Non-pigmented ciliary epithelial cell (primary cell): ENCODE results near the gene CX3CL1.

Experiments used
- DNase-seq: peaks from one replicate; pipeline ENCODE4 v3.0.0-alpha.2; 2010; ENCODE audit warnings: low read depth

The CX3CL1 gene

DNA sequence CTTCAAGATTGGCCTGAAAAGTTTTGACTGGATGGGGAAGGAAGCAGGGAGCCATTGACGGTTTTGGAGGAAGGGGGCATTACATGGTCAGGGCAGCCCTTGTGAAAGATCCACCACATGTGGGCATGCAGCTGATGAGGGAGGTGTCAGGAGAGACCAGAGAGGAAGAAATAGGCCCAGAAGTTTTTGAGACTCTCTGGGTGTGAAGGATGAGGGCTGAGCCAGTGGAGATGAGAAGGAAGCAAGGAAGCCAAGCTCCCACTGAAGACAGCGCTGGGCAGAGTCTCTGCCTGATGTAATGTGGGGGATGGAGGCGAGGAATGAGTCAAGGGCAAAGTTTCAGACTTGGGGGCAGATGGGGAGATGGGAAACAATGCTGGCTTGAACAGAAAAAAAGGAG is 32.8 kb downstream of the CX3CL1 start:
- DNase-seq: no peak

DNA sequence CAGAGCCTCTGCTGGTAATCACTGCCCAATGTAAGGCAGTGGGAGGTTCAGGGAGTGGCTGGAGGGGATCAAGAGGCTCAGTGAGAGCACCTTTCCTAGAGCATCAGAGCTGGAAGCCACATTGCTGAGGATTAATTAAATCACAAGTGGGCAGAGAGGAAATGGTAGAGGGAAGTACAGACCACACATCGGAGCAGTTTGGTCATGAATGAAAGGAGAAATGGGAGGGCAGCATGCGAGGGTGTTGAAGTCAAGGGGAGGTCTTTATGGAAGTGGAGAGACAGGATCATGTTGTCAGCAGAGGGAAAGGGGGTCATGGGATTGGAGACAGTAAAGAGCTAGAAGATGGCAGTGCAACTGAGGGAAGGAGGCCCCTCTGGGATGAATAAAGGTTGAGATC is 34.6 kb downstream of the CX3CL1 start:
- no peak for DNase-seq

DNA sequence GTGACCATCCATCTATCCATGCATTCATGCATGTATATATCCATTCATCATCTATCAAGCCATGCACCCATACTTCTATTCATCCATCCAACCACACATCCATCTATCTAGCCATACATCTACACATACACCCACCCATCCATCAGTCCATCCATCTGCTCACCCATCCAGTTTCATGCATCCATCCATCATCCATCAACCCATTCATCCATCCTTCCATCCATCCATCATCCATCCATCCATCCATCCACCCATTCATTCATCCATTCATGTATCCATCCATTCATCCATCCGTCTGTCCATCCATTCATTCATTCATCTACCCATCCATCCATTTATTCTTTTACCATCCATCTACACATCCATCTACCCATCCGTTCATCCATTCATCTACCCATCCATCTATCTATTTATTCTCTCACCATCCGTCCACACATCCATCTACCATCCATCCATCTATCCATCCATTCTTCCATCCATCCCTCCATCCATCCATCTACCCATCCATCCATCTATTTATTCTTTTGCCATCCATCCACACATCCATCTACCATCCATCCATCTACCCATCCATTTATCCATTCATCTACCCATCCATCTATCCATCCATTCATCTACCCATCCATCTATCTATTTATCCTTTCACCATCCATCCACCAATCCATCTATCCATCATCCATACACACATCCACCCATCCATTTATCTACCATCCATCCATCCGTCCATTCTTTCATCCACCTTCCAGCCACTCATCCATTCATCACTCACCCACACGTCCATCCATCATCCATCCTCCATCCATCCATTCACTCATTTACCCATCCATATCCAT is 35.4 kb downstream of the CX3CL1 start:
- no peak for DNase-seq

DNA sequence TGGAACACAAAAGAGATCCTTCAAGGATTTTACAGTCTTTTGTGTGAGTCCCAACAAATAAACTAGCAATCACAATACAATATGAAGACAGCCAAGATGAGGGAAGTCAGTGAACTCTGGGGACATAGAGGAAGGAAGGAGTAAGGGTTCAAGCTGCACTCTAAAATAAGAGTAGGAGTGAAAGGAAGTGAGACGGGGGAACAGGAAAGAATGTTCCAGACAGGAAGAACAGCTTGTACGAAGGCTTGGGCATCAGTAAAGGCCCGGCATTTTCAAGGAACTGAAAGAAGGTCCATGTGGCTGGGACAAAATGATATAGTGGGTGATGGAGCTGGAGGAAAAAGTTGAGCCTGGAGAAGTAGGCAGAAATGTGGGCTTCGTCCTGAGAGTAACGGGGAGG is 36.8 kb downstream of the CX3CL1 start:
- no peak for DNase-seq

DNA sequence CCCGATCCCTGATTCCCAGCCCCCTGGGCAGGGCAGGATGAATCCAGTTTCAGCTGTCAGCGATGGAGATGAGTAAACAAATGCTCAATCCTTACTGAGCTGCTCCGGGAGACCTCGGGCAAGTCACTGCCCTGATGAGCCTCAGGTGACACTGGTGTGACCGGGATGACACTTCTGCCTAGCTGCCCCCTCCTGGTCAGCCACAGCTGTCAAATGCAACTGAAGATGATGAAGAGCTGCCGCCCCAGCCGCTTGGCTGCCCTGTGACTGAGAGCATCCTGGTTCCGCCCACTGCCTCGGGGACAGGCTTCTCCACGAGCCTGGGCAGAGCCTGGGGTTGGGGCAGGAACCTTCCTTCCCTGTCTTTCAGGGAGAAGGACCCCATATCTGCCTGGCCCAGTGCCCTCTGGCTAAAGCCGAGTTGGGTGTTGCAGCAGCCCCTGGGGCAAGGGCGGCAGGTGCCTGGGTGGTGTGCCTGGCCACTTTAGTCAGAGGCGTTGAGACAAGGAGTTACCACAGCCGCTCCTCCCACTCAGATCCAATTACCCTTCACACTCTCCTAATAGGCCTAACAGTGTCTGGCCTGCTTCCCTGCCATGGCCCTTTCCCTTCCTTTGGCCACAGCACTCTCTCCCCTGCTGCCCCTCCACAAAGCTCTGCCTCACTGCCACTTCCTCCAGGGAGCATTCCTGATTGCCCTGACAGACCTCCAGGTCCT is 37.7 kb downstream of the CX3CL1 start:
- DNase-seq: no peak

- no peak for DNase-seq
Measured at GRCh38 chr16:57411362-57411976, 39.2 kb downstream of the CX3CL1 start.

DNA sequence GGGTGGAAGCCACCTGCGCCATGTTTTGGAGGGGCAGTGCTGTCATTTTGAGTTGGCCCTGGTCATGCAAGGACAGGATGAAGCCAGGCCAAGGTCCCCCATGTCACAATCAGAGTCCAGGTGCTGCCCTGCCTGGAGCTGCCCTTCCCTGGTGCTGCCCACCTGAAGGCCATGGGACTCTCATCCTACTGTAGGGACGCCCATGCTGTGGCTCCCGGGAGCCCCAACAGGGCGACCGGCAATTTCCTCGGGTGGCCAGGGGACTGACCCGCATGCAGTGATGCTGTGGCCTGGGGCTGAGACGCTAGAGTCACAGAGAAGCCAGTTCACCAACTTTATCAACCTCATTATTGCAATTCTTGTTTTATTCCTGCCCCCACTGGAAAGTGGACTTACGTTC is 40.3 kb downstream of the CX3CL1 start:
- DNase-seq: no peak

DNA sequence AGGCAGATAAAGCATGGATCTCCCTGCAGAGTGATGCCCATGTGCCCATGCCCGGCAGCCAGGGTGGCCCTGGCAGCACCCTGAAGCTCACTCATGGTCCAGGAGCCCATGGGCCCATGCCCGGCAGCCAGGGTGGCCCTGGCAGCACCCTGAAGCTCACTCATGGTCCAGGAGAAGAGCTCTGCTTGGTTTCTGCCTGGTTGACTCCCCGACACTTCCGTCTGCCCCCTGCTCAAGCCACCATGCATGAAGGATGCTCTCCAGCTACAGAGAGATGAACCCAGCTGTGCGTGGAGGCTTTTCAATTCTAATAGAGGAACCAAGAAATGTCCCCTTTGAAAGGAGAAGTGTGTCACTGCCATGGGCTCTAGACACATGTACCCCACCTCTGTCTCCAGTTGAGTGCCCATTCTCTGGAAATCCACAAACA is 41.0 kb downstream of the CX3CL1 start:
- DNase-seq: no peak

DNA sequence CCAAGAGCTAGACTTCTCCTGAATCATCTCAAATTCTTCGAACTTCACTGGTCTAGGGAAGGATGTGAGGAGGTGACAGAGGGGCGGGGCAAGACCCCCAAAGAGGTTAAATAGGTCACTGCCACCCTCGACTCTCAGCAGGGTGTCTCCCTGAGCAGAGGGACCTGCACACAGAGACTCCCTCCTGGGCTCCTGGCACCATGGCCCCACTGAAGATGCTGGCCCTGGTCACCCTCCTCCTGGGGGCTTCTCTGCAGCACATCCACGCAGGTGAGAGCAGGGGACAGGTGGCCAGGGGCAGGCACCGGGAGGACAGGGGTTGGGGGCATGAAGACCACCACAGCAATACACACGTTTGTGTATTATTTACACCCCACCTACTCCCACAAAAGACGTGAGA is 41.4 kb downstream of the CX3CL1 start:
- no peak for DNase-seq

GRCh38 chr16:57416084-57416483 is 43.8 kb downstream of the CX3CL1 start:
- no peak for DNase-seq

DNA sequence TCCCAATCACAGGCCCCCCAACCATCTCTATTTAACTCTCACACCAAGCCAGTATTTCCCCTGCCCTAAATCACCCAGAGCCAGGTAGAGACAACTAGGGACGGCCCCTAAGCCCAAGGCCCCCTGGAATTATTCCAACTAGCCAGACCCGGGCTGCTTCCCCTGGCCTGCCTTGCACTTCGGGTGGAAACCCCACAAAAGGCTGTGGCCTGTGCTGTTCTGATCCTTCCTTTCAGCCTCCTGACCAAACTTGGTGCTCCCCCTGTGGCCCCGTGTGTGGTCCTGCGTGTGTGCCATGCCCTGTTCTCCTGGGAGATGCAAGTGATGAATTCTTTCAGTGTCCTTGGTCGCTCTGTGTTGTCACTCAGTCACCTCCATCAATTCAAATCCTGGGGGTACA is 47.2 kb downstream of the CX3CL1 start:
- DNase-seq: no peak

- DNase-seq: peak; percentile 23
Measured at GRCh38 chr16:57422026-57422944, 50.0 kb downstream of the CX3CL1 start.

DNA sequence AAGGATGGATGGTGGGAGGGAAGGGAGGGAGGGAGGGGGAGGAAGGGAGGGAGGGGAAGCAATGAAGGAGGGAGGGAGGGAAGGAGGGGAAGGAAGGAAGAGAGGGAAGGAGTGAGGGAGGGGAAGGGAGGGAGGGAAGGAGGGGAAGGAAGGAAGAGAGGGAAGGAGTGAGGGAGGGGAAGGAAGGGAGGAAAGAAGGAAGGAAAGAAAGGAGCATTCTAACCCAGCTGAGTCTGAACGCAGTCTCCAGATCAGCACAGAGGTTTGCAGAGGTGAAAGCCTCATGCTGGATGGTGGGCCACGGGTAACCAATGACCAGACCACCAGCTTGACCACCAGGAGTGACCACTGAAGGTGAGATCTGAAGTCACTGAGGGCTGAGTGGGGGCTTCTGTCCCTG is 50.9 kb downstream of the CX3CL1 start:
- DNase-seq: no peak

GRCh38 chr16:57424583-57424982 is 52.3 kb downstream of the CX3CL1 start:
- no peak for DNase-seq

GRCh38 chr16:57426356-57426755 is 54.1 kb downstream of the CX3CL1 start:
- no peak for DNase-seq

GRCh38 chr16:57427307-57427706 is 55.0 kb downstream of the CX3CL1 start:
- DNase-seq: no peak

- no peak for DNase-seq
Measured at GRCh38 chr16:57427824-57428223, 55.5 kb downstream of the CX3CL1 start.

- DNase-seq: no peak
Measured at GRCh38 chr16:57430955-57431354, 58.7 kb downstream of the CX3CL1 start.

GRCh38 chr16:57432505-57432904 is 60.2 kb downstream of the CX3CL1 start:
- no peak for DNase-seq

DNA sequence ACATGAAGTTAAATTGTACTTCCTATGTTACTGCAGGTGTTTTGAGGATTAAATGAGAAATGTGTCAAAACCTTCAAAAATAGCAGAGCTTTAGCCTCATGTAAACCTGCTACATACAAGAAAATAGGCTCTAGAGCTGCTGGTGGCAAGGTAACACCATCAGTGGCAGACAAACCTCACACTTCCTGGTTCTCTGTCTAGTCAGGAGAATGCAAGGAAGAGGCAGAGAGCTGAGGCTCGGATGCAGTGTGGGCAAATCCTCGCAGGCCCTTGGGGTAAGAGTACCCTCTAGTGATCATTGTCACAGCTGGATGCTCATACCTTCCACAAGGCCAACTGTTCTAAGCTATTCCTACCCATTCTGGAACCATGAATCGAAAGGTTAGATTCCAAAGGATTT is 60.7 kb downstream of the CX3CL1 start:
- DNase-seq: no peak

DNA sequence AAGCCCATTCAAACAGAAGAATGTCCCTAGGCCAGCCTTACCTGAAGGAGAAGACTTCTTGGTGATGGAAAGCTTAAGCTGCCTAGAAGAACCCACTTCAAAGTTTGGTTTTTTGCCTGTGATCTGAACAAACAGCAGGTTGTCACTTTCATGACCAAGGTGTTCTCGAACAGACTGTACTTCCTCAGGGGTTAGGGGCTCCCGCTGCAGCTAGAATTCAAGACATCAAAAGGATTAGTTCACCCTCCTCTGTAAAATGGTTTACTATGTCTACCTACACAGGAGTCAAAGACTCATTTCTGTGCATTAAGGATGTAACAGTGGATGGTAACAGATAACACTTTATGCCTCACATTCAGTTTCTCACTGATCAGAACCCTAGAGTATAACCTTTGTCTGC is 61.7 kb downstream of the CX3CL1 start:
- no peak for DNase-seq
